SK-N-SH treated with all-trans-retinoic acid at 6 μM for 48 hours (cell line): ENCODE results near the gene UBE2G1.

ENCODE experiments used
- ATAC-seq: fragments of 200-7000 bp; cut with Tn5 transposase; 3 replicates; pipeline ENCODE4 v1.9.1; 2020; ENCODE audit warnings: mild to moderate bottlenecking, moderate library complexity
- ARNTL ChIP-seq: fragments of 450-650 bp; formaldehyde crosslinking; IDR thresholded peaks from 2 replicates; pipeline ENCODE4 v1.5.0; 2020; ENCODE audit warnings: low read depth, mild to moderate bottlenecking, moderate library complexity, borderline replicate concordance
- CSDC2 ChIP-seq: fragments of 250-450 bp; sonication (Bioruptor Pico); IDR thresholded peaks from 2 replicates; pipeline ENCODE4 v1.5.0; 2020; ENCODE audit warnings: mild to moderate bottlenecking, moderate library complexity
- CSRNP3 ChIP-seq: fragments of 250-450 bp; sonication (Bioruptor Pico); IDR thresholded peaks from 2 replicates; pipeline ENCODE4 v1.5.1; 2021; ENCODE audit warnings: mild to moderate bottlenecking, moderate library complexity
- ESRRG ChIP-seq: fragments of 250-450 bp; sonication (Bioruptor Pico); IDR thresholded peaks from 2 replicates; pipeline ENCODE4 v1.6.1; 2021; ENCODE audit warnings: mild to moderate bottlenecking
- GLIS3 ChIP-seq: fragments of 250-450 bp; sonication (Bioruptor Pico); IDR thresholded peaks from 2 replicates; pipeline ENCODE4 v1.5.0; 2020; ENCODE audit warnings: mild to moderate bottlenecking, moderate library complexity
- ISL1 ChIP-seq: fragments of 250-450 bp; sonication (Bioruptor Pico); IDR thresholded peaks from 2 replicates; pipeline ENCODE4 v2.1.2; 2022; ENCODE audit warnings: mild to moderate bottlenecking, moderate library complexity
- OSR1 ChIP-seq: fragments of 250-450 bp; sonication (Bioruptor Pico); IDR thresholded peaks from 2 replicates; pipeline ENCODE4 v1.8.0; 2022; ENCODE audit warnings: moderate library complexity, mild to moderate bottlenecking, inconsistent platforms
- PATZ1 ChIP-seq: fragments of 250-450 bp; sonication (Bioruptor Pico); IDR thresholded peaks from 2 replicates; pipeline ENCODE4 v1.8.0; 2020; ENCODE audit warnings: mild to moderate bottlenecking, moderate library complexity, borderline replicate concordance
- POU6F1 ChIP-seq: fragments of 250-450 bp; sonication (Bioruptor Pico); IDR thresholded peaks from 2 replicates; pipeline ENCODE4 v1.8.0; 2021; ENCODE audit warnings: low read depth, mild to moderate bottlenecking, moderate library complexity, borderline replicate concordance
- RARB ChIP-seq: fragments of 250-450 bp; sonication (Bioruptor Pico); IDR thresholded peaks from 2 replicates; pipeline ENCODE4 v1.8.0; 2021; ENCODE audit warnings: mild to moderate bottlenecking, moderate library complexity
- SNAI2 ChIP-seq: fragments of 250-450 bp; sonication (Bioruptor Pico); IDR thresholded peaks from 2 replicates; pipeline ENCODE4 v1.5.0; 2020; ENCODE audit warnings: mild to moderate bottlenecking, moderate library complexity
- TCF4 ChIP-seq: fragments of 250-450 bp; sonication (Bioruptor Pico); IDR thresholded peaks from 2 replicates; pipeline ENCODE4 v1.8.0; 2021; ENCODE audit warnings: mild to moderate bottlenecking, moderate library complexity, borderline replicate concordance
- TOX ChIP-seq: fragments of 250-450 bp; sonication (Bioruptor Pico); IDR thresholded peaks from 2 replicates; pipeline ENCODE4 v1.8.0; 2021; ENCODE audit warnings: mild to moderate bottlenecking, moderate library complexity, borderline replicate concordance
- TSHZ2 ChIP-seq: fragments of 250-450 bp; sonication (Bioruptor Pico); IDR thresholded peaks from 2 replicates; pipeline ENCODE4 v1.5.0; 2020; ENCODE audit warnings: mild to moderate bottlenecking, moderate library complexity
- ZC3H10 ChIP-seq: fragments of 250-450 bp; sonication (Bioruptor Pico); IDR thresholded peaks from 2 replicates; pipeline ENCODE4 v1.5.1; 2021; ENCODE audit warnings: mild to moderate bottlenecking, moderate library complexity
- ZFP3 ChIP-seq: fragments of 250-450 bp; sonication (Bioruptor Pico); IDR thresholded peaks from 2 replicates; pipeline ENCODE4 v1.5.0; 2020; ENCODE audit warnings: mild to moderate bottlenecking, moderate library complexity
- ZFP30 ChIP-seq: fragments of 450-650 bp; formaldehyde crosslinking; IDR thresholded peaks from 2 replicates; pipeline ENCODE4 v1.5.0; 2022; ENCODE audit warnings: mild to moderate bottlenecking, moderate library complexity
- ZNF70 ChIP-seq: fragments of 450-650 bp; formaldehyde crosslinking; IDR thresholded peaks from 2 replicates; pipeline ENCODE4 v1.5.0; 2020; ENCODE audit warnings: mild to moderate bottlenecking, moderate library complexity
- ZNF8 ChIP-seq: fragments of 450-650 bp; formaldehyde crosslinking; IDR thresholded peaks from 2 replicates; pipeline ENCODE4 v1.5.0; 2020; ENCODE audit warnings: mild to moderate bottlenecking, moderate library complexity
- TF ChIP-seq, protein P1 (sequence below): fragments of 250-450 bp; sonication (Bioruptor Pico); IDR thresholded peaks from 2 replicates; pipeline ENCODE4 v1.5.1; 2020; ENCODE audit warnings: low read depth, mild to moderate bottlenecking, moderate library complexity

UBE2G1 gene

DNA sequence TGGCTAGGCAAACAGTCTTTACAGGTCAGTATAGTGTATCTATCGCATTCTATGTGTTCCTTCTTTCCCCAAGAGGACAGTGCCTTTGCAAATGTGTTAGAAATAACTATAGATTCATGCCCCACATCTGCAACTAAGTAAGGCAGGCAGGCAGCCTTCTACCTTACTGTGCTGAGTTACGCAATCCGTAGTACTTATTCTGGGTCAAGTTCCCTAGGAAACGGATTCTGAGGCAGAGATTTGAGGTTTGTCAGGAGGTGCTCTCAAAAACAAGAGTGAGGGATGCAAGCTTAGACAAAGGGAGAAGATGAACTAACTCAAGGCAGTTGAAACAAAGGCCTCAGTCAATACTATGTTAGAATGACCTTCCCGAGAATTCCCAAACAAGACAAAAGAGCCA is 90.0 kb downstream of the UBE2G1 start:
- TF ChIP-seq ZFP30 (CRISPR knock-in tag) (no peak), ISL1 (no peak), ZNF70 (CRISPR knock-in tag) (no peak), GLIS3 (CRISPR knock-in tag) (no peak), TCF4 (CRISPR knock-in tag) (no peak), PATZ1 (CRISPR knock-in tag) (no peak), TSHZ2 (CRISPR knock-in tag) (no peak), ZC3H10 (CRISPR knock-in tag) (no peak), ZNF8 (CRISPR knock-in tag) (no peak), SNAI2 (CRISPR knock-in tag) (no peak), ARNTL (CRISPR knock-in tag) (no peak), TOX (no peak), CSDC2 (CRISPR knock-in tag) (no peak), ZFP3 (CRISPR knock-in tag) (no peak), ESRRG (CRISPR knock-in tag) (no peak), CSRNP3 (no peak), RARB (CRISPR knock-in tag) (no peak), POU6F1 (CRISPR knock-in tag) (no peak), OSR1 (CRISPR knock-in tag) (no peak)
- TF ChIP-seq, protein P1, sequence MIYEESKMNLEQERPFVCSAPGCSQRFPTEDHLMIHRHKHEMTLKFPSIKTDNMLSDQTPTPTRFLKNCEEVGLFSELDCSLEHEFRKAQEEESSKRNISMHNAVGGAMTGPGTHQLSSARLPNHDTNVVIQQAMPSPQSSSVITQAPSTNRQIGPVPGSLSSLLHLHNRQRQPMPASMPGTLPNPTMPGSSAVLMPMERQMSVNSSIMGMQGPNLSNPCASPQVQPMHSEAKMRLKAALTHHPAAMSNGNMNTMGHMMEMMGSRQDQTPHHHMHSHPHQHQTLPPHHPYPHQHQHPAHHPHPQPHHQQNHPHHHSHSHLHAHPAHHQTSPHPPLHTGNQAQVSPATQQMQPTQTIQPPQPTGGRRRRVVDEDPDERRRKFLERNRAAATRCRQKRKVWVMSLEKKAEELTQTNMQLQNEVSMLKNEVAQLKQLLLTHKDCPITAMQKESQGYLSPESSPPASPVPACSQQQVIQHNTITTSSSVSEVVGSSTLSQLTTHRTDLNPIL (CRISPR knock-in tag) = no peak
- no peak for ATAC-seq

DNA sequence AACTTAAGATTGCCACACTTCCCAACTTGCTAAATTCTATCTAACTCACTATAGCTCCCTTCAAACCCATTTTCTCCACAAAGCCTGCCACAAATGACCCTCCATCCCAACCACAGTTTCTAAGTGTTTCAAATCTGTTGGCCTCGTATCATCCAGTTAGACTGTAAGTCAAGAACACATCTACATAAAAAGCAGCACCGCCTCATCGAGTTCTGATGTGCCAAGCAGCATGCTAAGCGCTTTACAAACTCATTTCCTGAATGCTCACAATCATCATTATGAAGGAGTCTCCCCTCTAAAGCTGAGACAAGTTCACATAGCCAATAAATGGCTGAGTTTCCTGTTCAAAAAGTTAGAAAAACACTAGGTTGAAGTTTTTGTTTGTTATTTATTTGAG is 93.5 kb downstream of the UBE2G1 start:
- ATAC-seq = no peak
- TF ChIP-seq ZC3H10 (CRISPR knock-in tag) = no peak
- TF ChIP-seq, protein P1 (CRISPR knock-in tag) = no peak
- no peak for TF ChIP-seq POU6F1 (CRISPR knock-in tag)
- TF ChIP-seq PATZ1 (CRISPR knock-in tag) = no peak
- no peak for TF ChIP-seq ISL1
- TF ChIP-seq RARB (CRISPR knock-in tag) = no peak
